Measurements from ENCODE around the gene TMEM218. TPM values are rescaled to one million over a fixed set of nuclear protein-coding genes. Genes with fewer than 3 reads are reported as not detected.

Gene TMEM218
- total RNA-seq, 1 donor from 2014 or later = 30.4 TPM

DNA sequence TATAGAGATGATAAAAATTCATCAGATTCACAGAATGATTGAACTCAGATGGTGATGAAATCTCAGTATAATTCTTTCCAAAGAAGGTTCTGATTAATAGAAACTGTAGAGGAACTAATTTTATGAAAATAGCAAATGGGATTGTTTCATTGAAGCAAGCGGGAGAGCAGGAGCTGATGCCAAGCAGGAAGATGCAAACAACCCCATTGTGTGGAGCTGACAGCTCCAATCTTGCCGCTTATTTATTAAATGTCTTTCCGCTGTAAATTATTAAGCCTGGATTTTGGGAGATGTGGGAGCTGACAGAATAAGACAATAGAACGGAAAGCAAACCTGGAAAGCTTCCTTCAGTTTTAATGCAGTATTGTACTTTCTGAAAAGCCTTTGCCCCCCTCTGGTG lies 6.0 kb upstream of the TMEM218 start:
- TF ChIP-seq, protein P1, sequence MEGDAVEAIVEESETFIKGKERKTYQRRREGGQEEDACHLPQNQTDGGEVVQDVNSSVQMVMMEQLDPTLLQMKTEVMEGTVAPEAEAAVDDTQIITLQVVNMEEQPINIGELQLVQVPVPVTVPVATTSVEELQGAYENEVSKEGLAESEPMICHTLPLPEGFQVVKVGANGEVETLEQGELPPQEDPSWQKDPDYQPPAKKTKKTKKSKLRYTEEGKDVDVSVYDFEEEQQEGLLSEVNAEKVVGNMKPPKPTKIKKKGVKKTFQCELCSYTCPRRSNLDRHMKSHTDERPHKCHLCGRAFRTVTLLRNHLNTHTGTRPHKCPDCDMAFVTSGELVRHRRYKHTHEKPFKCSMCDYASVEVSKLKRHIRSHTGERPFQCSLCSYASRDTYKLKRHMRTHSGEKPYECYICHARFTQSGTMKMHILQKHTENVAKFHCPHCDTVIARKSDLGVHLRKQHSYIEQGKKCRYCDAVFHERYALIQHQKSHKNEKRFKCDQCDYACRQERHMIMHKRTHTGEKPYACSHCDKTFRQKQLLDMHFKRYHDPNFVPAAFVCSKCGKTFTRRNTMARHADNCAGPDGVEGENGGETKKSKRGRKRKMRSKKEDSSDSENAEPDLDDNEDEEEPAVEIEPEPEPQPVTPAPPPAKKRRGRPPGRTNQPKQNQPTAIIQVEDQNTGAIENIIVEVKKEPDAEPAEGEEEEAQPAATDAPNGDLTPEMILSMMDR (conservative IDR thresholded peaks at IDR 0.05) = no peak
- Mint-ChIP-seq H3K27me3 (ENCODE audit: low read depth) (peaks cover 14% of the 10 kb centered on the region), H3K4me3 (no peak overlapping the region), H3K27ac (ENCODE audit: unreplicated experiment) (no peak overlapping the region), H3K9me3 (peaks cover 4% of the 10 kb centered on the region), H3K36me3 (ENCODE audit: low read depth) (peaks cover 9% of the 10 kb centered on the region), H3K4me1 (peaks cover 8% of the 10 kb centered on the region)
- DNase-seq (ENCODE audit: low read depth, low spot score) = no peak

DNA sequence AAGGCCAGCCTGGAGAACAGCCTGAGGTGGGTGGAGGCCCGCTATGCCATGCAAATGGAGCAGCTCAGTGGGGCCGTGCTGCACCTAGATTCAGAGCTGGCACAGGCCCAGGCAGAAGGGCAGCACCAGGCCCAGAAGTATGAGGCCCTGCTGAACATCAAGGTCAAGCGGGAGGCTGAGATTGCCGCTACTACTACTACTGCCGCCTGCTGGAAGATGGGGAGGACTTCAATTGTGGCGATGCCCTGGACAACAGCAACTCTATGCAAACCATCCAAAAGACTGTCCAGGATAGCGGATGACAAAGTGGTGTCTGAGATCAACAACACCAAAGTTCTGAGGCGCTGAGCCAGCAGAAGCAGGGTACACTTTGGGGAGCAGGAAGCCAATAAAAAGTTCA lies 3.1 kb upstream of the TMEM218 start:
- Mint-ChIP-seq H3K4me1 (peaks cover 29% of the 10 kb centered on the region), H3K27me3 (ENCODE audit: low read depth) (peaks cover 11% of the 10 kb centered on the region), H3K9me3 (peaks cover 4% of the 10 kb centered on the region), H3K36me3 (ENCODE audit: low read depth) (peaks cover 15% of the 10 kb centered on the region), H3K4me3 (no peak overlapping the region), H3K27ac (ENCODE audit: unreplicated experiment) (no peak overlapping the region)
- TF ChIP-seq, protein P1 (conservative IDR thresholded peaks at IDR 0.05) = peak; percentile 18
- DNase-seq (ENCODE audit: low read depth, low spot score) = no peak

DNA sequence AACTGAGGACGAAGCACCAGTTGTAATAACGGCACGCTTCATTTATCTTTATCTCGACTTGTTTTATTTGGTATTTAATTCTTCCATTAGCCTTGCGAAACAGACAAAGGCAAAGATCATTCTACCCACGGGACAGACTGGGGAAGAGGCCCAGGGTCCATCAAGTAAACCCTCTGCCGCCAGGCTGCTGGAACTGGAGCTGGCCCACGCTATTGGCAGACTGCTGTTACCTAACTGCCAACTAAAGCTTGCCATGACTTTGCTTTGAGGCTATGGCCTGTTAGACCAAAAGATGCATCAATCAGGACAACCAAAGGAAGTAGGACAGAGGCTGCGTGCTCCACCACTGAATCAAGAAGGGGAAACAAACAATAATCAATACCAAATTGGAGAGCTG lies 780 bp upstream of the TMEM218 start:
- Mint-ChIP-seq H3K4me1 (peaks cover 22% of the 10 kb centered on the region), H3K4me3 (peak overlapping the region; percentile 95), H3K9me3 (peaks cover 4% of the 10 kb centered on the region), H3K36me3 (ENCODE audit: low read depth) (peaks cover 18% of the 10 kb centered on the region), H3K27ac (ENCODE audit: unreplicated experiment) (peak overlapping the region; percentile 76), H3K27me3 (ENCODE audit: low read depth) (peaks cover 9% of the 10 kb centered on the region)
- no peak for DNase-seq (ENCODE audit: low read depth, low spot score)
- TF ChIP-seq, protein P1 (conservative IDR thresholded peaks at IDR 0.05) = no peak

DNA sequence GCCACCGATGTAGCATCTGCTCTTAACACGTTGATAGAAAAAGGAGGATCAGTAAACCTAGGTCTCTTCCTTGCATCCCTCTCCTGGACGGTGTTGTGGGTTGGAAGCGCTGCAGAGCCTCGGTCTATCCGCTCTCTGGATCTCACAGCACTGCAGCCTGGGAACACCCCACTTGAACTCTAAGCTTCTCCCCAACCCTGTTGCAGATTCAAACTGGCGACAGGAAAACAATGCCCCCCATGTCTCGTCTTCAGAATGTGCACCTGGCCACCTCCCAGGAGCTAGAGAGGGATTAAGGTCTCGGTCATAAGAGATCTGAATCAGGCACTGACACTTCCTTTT lies 454 bp downstream of the TMEM218 start:
- H3K36me3 Mint-ChIP-seq (ENCODE audit: low read depth) = peaks cover 27% of the 10 kb centered on the region
- H3K27me3 Mint-ChIP-seq (ENCODE audit: low read depth) = peaks cover 3% of the 10 kb centered on the region
- DNase-seq (ENCODE audit: low read depth, low spot score) = no peak
- TF ChIP-seq, protein P1 (conservative IDR thresholded peaks at IDR 0.05) = no peak
- H3K9me3 Mint-ChIP-seq = peaks cover 12% of the 10 kb centered on the region
- peaks cover 22% of the 10 kb centered on the region for H3K4me1 Mint-ChIP-seq
- H3K4me3 Mint-ChIP-seq = peak overlapping the region; percentile 95
- H3K27ac Mint-ChIP-seq (ENCODE audit: unreplicated experiment) = no peak overlapping the region

DNA sequence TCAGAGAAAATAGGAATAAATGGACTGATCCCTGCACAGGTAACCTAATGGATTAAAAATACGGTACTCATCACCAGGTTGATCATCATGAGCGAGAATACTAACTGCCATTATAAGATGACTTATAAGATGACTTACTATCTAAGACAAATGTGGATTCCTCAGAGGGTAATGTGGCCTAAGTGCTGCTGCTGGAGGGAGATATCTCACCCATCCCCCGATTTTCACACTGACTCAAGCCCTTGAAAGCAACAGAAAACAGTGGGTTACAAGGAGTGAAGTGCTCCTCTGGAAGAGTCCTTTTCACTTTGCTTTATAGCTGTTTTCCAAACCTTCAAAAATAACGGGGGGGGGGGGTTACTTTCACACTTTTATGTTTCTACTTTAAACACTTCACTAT lies 920 bp downstream of the TMEM218 start:
- no peak overlapping the region for H3K27ac Mint-ChIP-seq (ENCODE audit: unreplicated experiment)
- peaks cover 14% of the 10 kb centered on the region for H3K9me3 Mint-ChIP-seq
- H3K27me3 Mint-ChIP-seq (ENCODE audit: low read depth) = peaks cover 3% of the 10 kb centered on the region
- H3K36me3 Mint-ChIP-seq (ENCODE audit: low read depth) = peaks cover 30% of the 10 kb centered on the region
- peak overlapping the region; percentile 95 for H3K4me3 Mint-ChIP-seq
- no peak for DNase-seq (ENCODE audit: low read depth, low spot score)
- H3K4me1 Mint-ChIP-seq = peaks cover 22% of the 10 kb centered on the region
- TF ChIP-seq, protein P1 (conservative IDR thresholded peaks at IDR 0.05) = no peak

DNA sequence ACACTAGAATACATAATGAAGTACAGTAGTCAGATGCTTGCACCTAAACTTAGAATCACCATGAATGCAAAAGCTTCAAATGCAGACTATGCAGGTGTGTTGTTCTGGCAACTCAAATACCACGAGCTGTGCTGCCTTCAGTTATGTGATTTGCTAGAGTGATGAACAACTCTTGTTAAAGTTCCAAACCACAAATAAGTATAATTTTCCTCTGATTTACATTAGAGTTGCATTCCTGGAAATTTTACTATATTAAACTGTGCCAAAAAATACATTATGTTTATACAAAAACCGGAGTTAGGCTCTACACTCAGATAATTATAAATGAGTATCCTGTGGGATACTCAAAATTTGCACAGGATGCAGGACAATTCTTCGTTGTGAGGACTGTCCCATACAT lies 3.0 kb downstream of the TMEM218 start:
- Mint-ChIP-seq H3K4me3 (no peak overlapping the region), H3K27ac (ENCODE audit: unreplicated experiment) (no peak overlapping the region), H3K27me3 (ENCODE audit: low read depth) (no peaks in the 10 kb centered on the region), H3K9me3 (peaks cover 13% of the 10 kb centered on the region), H3K36me3 (ENCODE audit: low read depth) (peaks cover 42% of the 10 kb centered on the region), H3K4me1 (peaks cover 22% of the 10 kb centered on the region)
- no peak for DNase-seq (ENCODE audit: low read depth, low spot score)
- TF ChIP-seq, protein P1 (conservative IDR thresholded peaks at IDR 0.05) = no peak

All from neural crest cell (in vitro differentiated cells).